Activated T-cell treated with anti-CD3 and anti-CD28 coated beads for 1 hour (primary cell): Measurements from ENCODE around the gene SAP30BP.
A peak's percentile ranks its signal among the peaks of the same experiment; 100 is the strongest.

Source experiments
- DNase-seq: peaks from one replicate; pipeline ENCODE4 v3.0.0-alpha.2; 2020; ENCODE audit warnings: low read depth

Gene SAP30BP

GRCh38 chr17:75666959-75667790 is at the start of gene SAP30BP, which contains the start of gene RECQL5:
SAP30BP (plus strand) TSS chr17:75667338; CDS start chr17:75667373, 35 bp downstream.
RECQL5 (minus strand) TSS chr17:75667154; CDS start chr17:75666557, 597 bp downstream.
- DNase-seq = peak; percentile 97

- DNase-seq = no peak
These were observed 49.5 kb upstream of the SAP30BP start for GRCh38 chr17:75617675-75618074.

- no peak for DNase-seq
These were observed 47.4 kb upstream of the SAP30BP start for GRCh38 chr17:75619506-75620431.

GRCh38 chr17:75621489-75621888 is 45.6 kb upstream of the SAP30BP start:
- DNase-seq = no peak

- DNase-seq = no peak
These were observed 45.1 kb upstream of the SAP30BP start for GRCh38 chr17:75622076-75622475.

GRCh38 chr17:75622771-75623273 is 44.3 kb upstream of the SAP30BP start:
- DNase-seq = no peak

GRCh38 chr17:75623386-75623785 is 43.8 kb upstream of the SAP30BP start:
- no peak for DNase-seq

GRCh38 chr17:75624021-75624420 is 43.1 kb upstream of the SAP30BP start:
- DNase-seq = no peak

- no peak for DNase-seq
These were observed 42.3 kb upstream of the SAP30BP start for GRCh38 chr17:75624714-75625345.

GRCh38 chr17:75625813-75626486 is 41.2 kb upstream of the SAP30BP start:
- DNase-seq = no peak

- DNase-seq = no peak
These were observed 40.6 kb upstream of the SAP30BP start for GRCh38 chr17:75626496-75627038.

- no peak for DNase-seq
These were observed 40.0 kb upstream of the SAP30BP start for GRCh38 chr17:75627094-75627493.

GRCh38 chr17:75628425-75628824 is 38.7 kb upstream of the SAP30BP start:
- DNase-seq = no peak

GRCh38 chr17:75629157-75629556 is 38.0 kb upstream of the SAP30BP start:
- DNase-seq = no peak

GRCh38 chr17:75630071-75630917 is 36.8 kb upstream of the SAP30BP start:
- DNase-seq = no peak

- no peak for DNase-seq
These were observed 35.8 kb upstream of the SAP30BP start for GRCh38 chr17:75631353-75631752.

GRCh38 chr17:75632428-75632827 is 34.7 kb upstream of the SAP30BP start:
- DNase-seq = no peak

- peak; percentile 77 for DNase-seq
These were observed 34.2 kb upstream of the SAP30BP start, which contains the start of gene SMIM5 for GRCh38 chr17:75632863-75633485. SMIM5 (plus strand) TSS chr17:75633434; CDS start chr17:75640202, 6,768 bp downstream.
